SU-DHL-6 (cell line): ENCODE results near the gene UMODL1.
A peak's percentile ranks its signal among the peaks of the same experiment; 100 is the strongest.

Experiments used
- H2AFZ ChIP-seq: fragments of 200-600 bp; sonication (generic); 2 replicates; pipeline ENCODE4 v1.6.1; 2014; ENCODE audit warnings: low read depth, mild to moderate bottlenecking, moderate library complexity, mixed read lengths, antibody characterized with exemption, low read length; ENCODE audit not compliant: severe bottlenecking
- H3F3A ChIP-seq: fragments of 200-600 bp; shearing (Covaris generic); 2 replicates; pipeline ENCODE4 v1.6.0; 2016; ENCODE audit warnings: antibody characterized with exemption, mild to moderate bottlenecking; ENCODE audit not compliant: insufficient read depth
- H3K27ac ChIP-seq: fragments of 200-600 bp; sonication (generic); 2 replicates; pipeline ENCODE4 v1.5.1; 2016; ENCODE audit warnings: low read depth, mild to moderate bottlenecking, low read length, moderate library complexity, mixed read lengths
- H3K27me3 ChIP-seq: fragments of 200-600 bp; sonication (generic), shearing (Covaris generic); 2 replicates; pipeline ENCODE4 v1.6.0; 2014; ENCODE audit warnings: mild to moderate bottlenecking, low read length
- H3K36me3 ChIP-seq: fragments of 200-600 bp; sonication (generic); 2 replicates; pipeline ENCODE4 v1.6.1; 2014; ENCODE audit warnings: mild to moderate bottlenecking, low read length, mixed read lengths
- H3K4me2 ChIP-seq: fragments of 300-600, 200-600 bp; shearing (Covaris generic), sonication (generic); 2 replicates; pipeline ENCODE4 v1.6.0; 2014; ENCODE audit warnings: low read length, low read depth, mild to moderate bottlenecking; ENCODE audit not compliant: poor library complexity, severe bottlenecking
- H3K4me3 ChIP-seq: fragments of 200-600 bp; sonication (generic); 2 replicates; pipeline ENCODE4 v1.5.1; 2014; ENCODE audit warnings: antibody characterized with exemption, low read length, mild to moderate bottlenecking, mixed read lengths; ENCODE audit not compliant: insufficient read depth, poor library complexity, severe bottlenecking
- H3K79me2 ChIP-seq: fragments of 200-600 bp; sonication (generic); 2 replicates; pipeline ENCODE4 v1.6.1; 2014; ENCODE audit warnings: mild to moderate bottlenecking, low read length, moderate library complexity; ENCODE audit not compliant: insufficient read depth
- H3K9ac ChIP-seq: fragments of 200-600 bp; sonication (generic); 2 replicates; pipeline ENCODE4 v1.7.0; 2014; ENCODE audit warnings: mild to moderate bottlenecking, low read length
- H3K9me2 ChIP-seq: fragments of 200-600 bp; sonication (generic); replicated peaks from 2 replicates; pipeline ENCODE4 v1.6.1; 2014; ENCODE audit warnings: low read length; ENCODE audit not compliant: insufficient read depth
- H3K9me3 ChIP-seq: fragments of 200-600 bp; sonication (generic); 2 replicates; pipeline ENCODE4 v1.6.1; 2014; ENCODE audit warnings: low read length, mixed read lengths; ENCODE audit not compliant: insufficient read depth
- H4K20me1 ChIP-seq: fragments of 200-600 bp; sonication (generic); 2 replicates; pipeline ENCODE4 v1.6.1; 2014; ENCODE audit warnings: low read depth, mild to moderate bottlenecking, antibody characterized with exemption, low read length, moderate library complexity, mixed read lengths
- CTCF ChIP-seq: fragments of 200-600 bp; sonication (generic); IDR thresholded peaks from one replicate; pipeline ENCODE4 v1.5.1; 2017; ENCODE audit warnings: antibody characterized with exemption, mild to moderate bottlenecking, low read length, moderate library complexity; ENCODE audit not compliant: insufficient read depth, poor library complexity, severe bottlenecking
- EZH2phosphoT487 ChIP-seq: fragments of 200-600 bp; sonication (generic), shearing (Covaris generic); conservative IDR thresholded peaks from 2 replicates; pipeline ENCODE4 v1.6.1; 2018; ENCODE audit warnings: mild to moderate bottlenecking, antibody characterized with exemption, low read length, moderate library complexity, mixed read lengths

The UMODL1 gene

GRCh38 chr21:42060166-42060565, 11.0 kb upstream of the UMODL1 start:
- Histone ChIP-seq H3F3A (peaks cover 41% of the 10 kb centered on the region), H3K9me2 (no peaks in the 10 kb centered on the region), H3K4me3 (no peak overlapping the region), H3K4me2 (no peak overlapping the region), H3K27ac (no peak overlapping the region), H2AFZ (no peak overlapping the region), H3K27me3 (no peaks in the 10 kb centered on the region), H3K9ac (no peak overlapping the region), H4K20me1 (no peaks in the 10 kb centered on the region), H3K36me3 (no peaks in the 10 kb centered on the region), H3K79me2 (no peaks in the 10 kb centered on the region), H3K9me3 (no peaks in the 10 kb centered on the region)
- no peak for TF ChIP-seq CTCF
- no peak for TF ChIP-seq EZH2phosphoT487

GRCh38 chr21:42061195-42061985, 9.7 kb upstream of the UMODL1 start:
- H4K20me1 ChIP-seq: no peaks in the 10 kb centered on the region
- H3K4me3 ChIP-seq: peak overlapping the region; percentile 27
- peaks cover 53% of the 10 kb centered on the region for H3F3A ChIP-seq
- peak overlapping the region; percentile 98 for H3K27ac ChIP-seq
- H3K4me2 ChIP-seq: peak overlapping the region; percentile 91
- H3K79me2 ChIP-seq: no peaks in the 10 kb centered on the region
- peak overlapping the region; percentile 52 for H2AFZ ChIP-seq
- H3K9me3 ChIP-seq: no peaks in the 10 kb centered on the region
- H3K36me3 ChIP-seq: no peaks in the 10 kb centered on the region
- no peaks in the 10 kb centered on the region for H3K27me3 ChIP-seq
- H3K9me2 ChIP-seq: no peaks in the 10 kb centered on the region
- peak overlapping the region; percentile 65 for H3K9ac ChIP-seq
- TF ChIP-seq CTCF: no peak

GRCh38 chr21:42061986-42062235, 9.2 kb upstream of the UMODL1 start:
- Histone ChIP-seq H4K20me1 (no peaks in the 10 kb centered on the region), H3K4me3 (peak overlapping the region; percentile 27), H3K27ac (peak overlapping the region; percentile 98), H2AFZ (peak overlapping the region; percentile 52), H3K9ac (peak overlapping the region; percentile 65), H3K79me2 (no peaks in the 10 kb centered on the region), H3K36me3 (no peaks in the 10 kb centered on the region), H3K9me2 (no peaks in the 10 kb centered on the region), H3F3A (peaks cover 57% of the 10 kb centered on the region), H3K27me3 (no peaks in the 10 kb centered on the region), H3K9me3 (no peaks in the 10 kb centered on the region), H3K4me2 (peak overlapping the region; percentile 91)
- no peak for TF ChIP-seq CTCF
- no peak for TF ChIP-seq EZH2phosphoT487
